ENCODE results near the gene OLIG2. TPM values are rescaled to one million over a fixed set of nuclear protein-coding genes. Genes with fewer than 3 reads are reported as not detected.

The OLIG2 gene
- total RNA-seq, 3 donors from 2014 or later = not detected

DNA sequence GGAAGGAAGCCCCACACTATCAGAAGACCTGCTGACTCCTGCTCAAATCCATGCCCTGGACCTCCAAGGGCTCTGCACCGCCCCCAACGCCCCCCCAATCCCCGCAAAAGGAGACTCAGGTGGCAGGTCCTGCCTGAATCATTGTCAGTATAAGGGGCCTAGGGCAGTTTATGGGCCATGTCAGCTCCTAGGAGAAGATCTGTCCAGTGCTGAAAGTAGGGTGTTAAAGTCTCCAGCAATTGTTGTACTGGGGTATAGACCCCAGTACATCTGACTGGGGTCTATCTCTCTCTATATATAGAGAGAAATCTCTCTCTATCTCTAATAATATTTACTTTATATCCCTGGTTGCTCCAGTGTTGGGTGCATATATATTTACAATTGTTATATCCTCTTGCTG, 12.1 kb upstream of the OLIG2 start:
- Histone ChIP-seq H3K9me3 (no peaks in the 10 kb centered on the region), H3K27ac (no peak overlapping the region), H3K27me3 (peaks cover 0 to 40% of the 10 kb centered on the region in 2 donors), H3K4me3 (no peak overlapping the region), H3K36me3 (no peaks in the 10 kb centered on the region), H3K4me1 (no peaks in the 10 kb centered on the region)
- TF ChIP-seq POLR2AphosphoS5 (IDR thresholded peaks at IDR 0.05) (no peak), POLR2A (IDR thresholded peaks at IDR 0.05) (no peak)
- TF ChIP-seq, protein P1, sequence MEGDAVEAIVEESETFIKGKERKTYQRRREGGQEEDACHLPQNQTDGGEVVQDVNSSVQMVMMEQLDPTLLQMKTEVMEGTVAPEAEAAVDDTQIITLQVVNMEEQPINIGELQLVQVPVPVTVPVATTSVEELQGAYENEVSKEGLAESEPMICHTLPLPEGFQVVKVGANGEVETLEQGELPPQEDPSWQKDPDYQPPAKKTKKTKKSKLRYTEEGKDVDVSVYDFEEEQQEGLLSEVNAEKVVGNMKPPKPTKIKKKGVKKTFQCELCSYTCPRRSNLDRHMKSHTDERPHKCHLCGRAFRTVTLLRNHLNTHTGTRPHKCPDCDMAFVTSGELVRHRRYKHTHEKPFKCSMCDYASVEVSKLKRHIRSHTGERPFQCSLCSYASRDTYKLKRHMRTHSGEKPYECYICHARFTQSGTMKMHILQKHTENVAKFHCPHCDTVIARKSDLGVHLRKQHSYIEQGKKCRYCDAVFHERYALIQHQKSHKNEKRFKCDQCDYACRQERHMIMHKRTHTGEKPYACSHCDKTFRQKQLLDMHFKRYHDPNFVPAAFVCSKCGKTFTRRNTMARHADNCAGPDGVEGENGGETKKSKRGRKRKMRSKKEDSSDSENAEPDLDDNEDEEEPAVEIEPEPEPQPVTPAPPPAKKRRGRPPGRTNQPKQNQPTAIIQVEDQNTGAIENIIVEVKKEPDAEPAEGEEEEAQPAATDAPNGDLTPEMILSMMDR (IDR thresholded peaks at IDR 0.05) = no peak
- no peak for DNase-seq (ENCODE audit: low spot score in 2 of 2)
- intact Hi-C loops (cut with DNase I; ENCODE audit: low total_unique reads) = no loop called here

DNA sequence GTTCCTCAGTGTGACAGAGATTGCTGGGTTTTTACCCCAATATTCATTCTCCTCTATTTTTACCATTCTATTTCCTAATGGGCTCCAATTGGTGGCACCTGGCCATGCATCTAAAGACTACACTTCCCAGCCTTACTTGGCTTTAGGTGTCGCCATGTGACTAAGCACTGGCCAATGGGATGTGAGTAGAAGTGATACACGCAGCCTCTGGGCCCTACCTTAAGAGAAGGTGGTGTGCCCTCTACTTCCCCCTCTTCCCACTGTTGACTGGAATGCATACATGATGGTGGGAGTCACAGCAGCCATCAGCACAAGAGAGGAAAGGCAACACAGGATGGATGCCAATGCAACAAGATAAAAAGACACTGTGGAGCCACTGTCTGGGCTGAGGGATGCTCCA, 11.4 kb upstream of the OLIG2 start:
- Histone ChIP-seq H3K27ac (no peak overlapping the region), H3K9me3 (no peaks in the 10 kb centered on the region), H3K4me3 (no peak overlapping the region), H3K4me1 (no peaks in the 10 kb centered on the region), H3K36me3 (no peaks in the 10 kb centered on the region), H3K27me3 (peaks cover 0 to 47% of the 10 kb centered on the region in 2 donors)
- TF ChIP-seq POLR2AphosphoS5 (IDR thresholded peaks at IDR 0.05) (no peak), POLR2A (IDR thresholded peaks at IDR 0.05) (no peak)
- TF ChIP-seq, protein P1 (IDR thresholded peaks at IDR 0.05) = no peak
- intact Hi-C loops (cut with DNase I; ENCODE audit: low total_unique reads) = no loop called here
- DNase-seq (ENCODE audit: low spot score in 2 of 2) = no peak

GRCh38 chr21:33015096-33015495, 10.6 kb upstream of the OLIG2 start:
- no peak for DNase-seq (ENCODE audit: low spot score in 2 of 2)
- no peaks in the 10 kb centered on the region for H3K4me1 ChIP-seq
- no peak for TF ChIP-seq POLR2A (IDR thresholded peaks at IDR 0.05)
- TF ChIP-seq, protein P1 (IDR thresholded peaks at IDR 0.05) = no peak
- no peak for TF ChIP-seq POLR2AphosphoS5 (IDR thresholded peaks at IDR 0.05)
- intact Hi-C loops (cut with DNase I; ENCODE audit: low total_unique reads) = no loop called here
- H3K27me3 ChIP-seq = peaks cover 2 to 55% of the 10 kb centered on the region in 2 donors
- H3K27ac ChIP-seq = no peak overlapping the region
- H3K36me3 ChIP-seq = no peaks in the 10 kb centered on the region
- no peaks in the 10 kb centered on the region for H3K9me3 ChIP-seq
- no peak overlapping the region for H3K4me3 ChIP-seq

GRCh38 chr21:33015756-33016155, 10.0 kb upstream of the OLIG2 start:
- H3K27me3 ChIP-seq = peaks cover 4 to 61% of the 10 kb centered on the region in 2 donors
- TF ChIP-seq POLR2AphosphoS5 (IDR thresholded peaks at IDR 0.05) (no peak), POLR2A (IDR thresholded peaks at IDR 0.05) (no peak)
- TF ChIP-seq, protein P1 (IDR thresholded peaks at IDR 0.05) = no peak

DNA sequence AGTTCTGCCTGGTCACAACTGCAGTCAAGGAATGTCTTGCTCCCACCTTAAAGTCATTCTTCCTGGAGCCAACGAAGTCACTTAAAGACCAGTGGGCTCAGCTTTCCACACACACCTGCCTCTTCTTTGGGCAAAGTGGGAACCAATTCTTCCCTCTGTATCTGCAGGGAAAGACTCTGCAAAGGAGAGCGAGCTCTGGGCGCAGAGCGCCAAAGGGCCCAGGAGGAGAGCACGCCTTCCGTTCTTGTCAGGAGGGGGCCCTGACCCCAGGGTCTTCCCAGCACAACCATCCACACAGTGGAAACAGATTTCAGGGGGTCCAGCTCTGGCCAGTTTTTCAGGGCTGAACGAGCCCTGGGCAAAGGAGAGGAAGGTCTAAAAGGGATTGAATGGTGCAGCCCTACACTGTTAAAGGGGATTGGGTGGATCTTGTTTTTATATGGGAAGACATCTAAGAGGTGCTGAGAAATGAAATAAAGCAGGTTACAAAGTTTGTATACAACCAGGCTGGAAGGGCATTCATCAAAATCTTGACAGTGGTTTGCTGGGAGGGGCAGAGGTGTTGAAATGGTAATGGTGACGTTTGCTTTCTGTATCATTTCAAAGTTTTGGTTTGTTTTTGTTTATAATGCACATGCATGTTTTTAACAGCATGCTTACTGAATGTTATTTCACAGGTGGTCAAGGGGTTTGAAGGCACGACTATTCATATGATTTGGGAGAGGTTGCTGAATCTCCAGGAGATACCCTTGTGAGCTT, 6.8 kb upstream of the OLIG2 start:
- H3K36me3 ChIP-seq = no peaks in the 10 kb centered on the region
- intact Hi-C loops (cut with DNase I; ENCODE audit: low total_unique reads) = no loop called here
- H3K27me3 ChIP-seq = peaks cover 4 to 93% of the 10 kb centered on the region in 2 donors
- no peak overlapping the region for H3K27ac ChIP-seq
- DNase-seq (ENCODE audit: low spot score in 2 of 2) = no peak
- no peaks in the 10 kb centered on the region for H3K9me3 ChIP-seq
- H3K4me1 ChIP-seq = peaks cover 0 to 3% of the 10 kb centered on the region in 2 donors
- TF ChIP-seq, protein P1 (IDR thresholded peaks at IDR 0.05) = no peak
- TF ChIP-seq POLR2AphosphoS5 (IDR thresholded peaks at IDR 0.05) (no peak), POLR2A (IDR thresholded peaks at IDR 0.05) (no peak)
- H3K4me3 ChIP-seq = no peak overlapping the region

More at GRCh38 chr21:33015756-33016155, 10.0 kb upstream of the OLIG2 start:
- Histone ChIP-seq H3K27ac (no peak overlapping the region), H3K9me3 (no peaks in the 10 kb centered on the region), H3K36me3 (no peaks in the 10 kb centered on the region), H3K4me3 (no peak overlapping the region), H3K4me1 (no peaks in the 10 kb centered on the region)
- intact Hi-C loops (cut with DNase I; ENCODE audit: low total_unique reads) = no loop called here
- DNase-seq (ENCODE audit: low spot score in 2 of 2) = no peak
